Activated CD4-positive, alpha-beta T cell treated with anti-CD3 and anti-CD28 coated beads, Interleukin-2, Interleukin-4, amounts not matched to agents 100 ng/mL and 50 ng/mL, durations not matched to agents 16 hours and 8 hours (primary cell): ENCODE measurements around the gene SPNS2.

Experiments used
- DNase-seq: peaks from one replicate; pipeline ENCODE4 v3.0.0-alpha.2; 2020; ENCODE audit warnings: low spot score

The SPNS2 gene

GRCh38 chr17:4537451-4538235 is 39.0 kb downstream of the SPNS2 start:
- no peak for DNase-seq

DNA sequence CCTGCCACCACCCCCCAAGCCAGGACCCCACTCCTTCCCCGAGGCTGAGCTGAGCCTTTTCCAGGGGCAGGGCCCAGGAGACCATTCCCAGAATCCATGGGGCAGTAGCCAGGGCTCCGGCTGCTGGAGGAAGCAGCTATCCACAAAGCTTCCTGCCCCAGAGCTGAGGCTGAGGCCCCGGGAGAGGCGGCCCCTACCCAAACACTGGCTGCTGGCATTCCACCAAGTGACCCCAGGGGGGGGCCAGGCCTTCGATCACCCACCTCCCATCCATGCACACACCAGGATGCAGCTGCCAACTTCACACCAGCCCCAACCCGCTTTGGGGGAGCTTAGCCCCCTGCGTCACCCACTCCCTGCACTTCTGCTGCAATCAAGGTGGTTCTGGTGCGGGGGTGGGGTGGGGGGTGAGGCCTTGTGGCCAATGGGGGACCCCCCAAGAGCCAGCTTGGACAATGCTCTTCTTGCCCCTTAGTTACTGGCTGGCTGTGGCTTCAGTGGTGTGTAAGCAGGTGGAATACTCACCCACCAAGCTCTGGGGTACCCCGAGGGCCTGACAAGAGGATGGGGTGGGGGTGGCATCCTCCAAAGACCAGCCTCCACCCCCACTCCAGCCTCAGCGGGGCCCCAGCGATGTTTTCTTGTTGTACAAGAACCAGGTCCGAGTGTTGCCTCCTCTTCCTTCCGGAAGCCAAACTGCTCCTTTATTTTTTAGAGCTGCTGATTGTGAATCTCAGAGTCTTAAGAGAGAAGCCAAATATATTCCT is 39.7 kb downstream of the SPNS2 start:
- no peak for DNase-seq

- no peak for DNase-seq
Observed at GRCh38 chr17:4539025-4539424, 40.3 kb downstream of the SPNS2 start.

- DNase-seq: no peak
Observed at GRCh38 chr17:4539576-4540223, 41.0 kb downstream of the SPNS2 start.

- no peak for DNase-seq
Observed at GRCh38 chr17:4540224-4540651, 41.6 kb downstream of the SPNS2 start.

DNA sequence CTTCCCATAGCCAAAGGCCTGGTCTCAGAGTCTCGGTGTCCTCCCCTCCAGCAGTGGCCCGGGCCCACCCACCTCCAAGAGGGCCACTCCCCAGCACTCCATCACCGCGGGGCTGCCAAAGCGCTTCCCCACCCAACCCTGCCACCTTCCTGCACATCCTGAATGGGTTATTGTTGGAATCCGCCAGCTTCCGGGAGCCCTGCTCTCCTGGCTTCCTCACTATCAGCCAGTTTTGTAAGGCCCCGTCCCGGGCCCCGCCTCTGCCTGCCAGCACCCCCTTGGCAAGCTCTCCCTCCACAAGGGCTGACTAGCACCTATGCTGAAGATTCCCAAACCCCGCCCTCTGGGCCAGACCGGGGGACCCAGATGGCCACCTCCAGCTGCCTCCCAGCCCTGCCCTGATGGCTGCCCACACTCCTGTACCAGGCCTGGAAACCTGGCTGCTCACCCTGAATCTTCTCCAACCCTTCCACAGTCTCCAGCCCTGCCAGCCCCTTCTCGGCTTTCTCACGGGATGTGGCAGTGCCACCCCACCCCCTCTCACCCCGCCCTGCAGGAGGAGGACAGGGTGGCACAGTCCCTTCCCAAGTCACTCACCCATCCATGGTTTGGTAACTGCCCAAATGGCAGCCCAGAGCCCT is 42.1 kb downstream of the SPNS2 start:
- no peak for DNase-seq

DNA sequence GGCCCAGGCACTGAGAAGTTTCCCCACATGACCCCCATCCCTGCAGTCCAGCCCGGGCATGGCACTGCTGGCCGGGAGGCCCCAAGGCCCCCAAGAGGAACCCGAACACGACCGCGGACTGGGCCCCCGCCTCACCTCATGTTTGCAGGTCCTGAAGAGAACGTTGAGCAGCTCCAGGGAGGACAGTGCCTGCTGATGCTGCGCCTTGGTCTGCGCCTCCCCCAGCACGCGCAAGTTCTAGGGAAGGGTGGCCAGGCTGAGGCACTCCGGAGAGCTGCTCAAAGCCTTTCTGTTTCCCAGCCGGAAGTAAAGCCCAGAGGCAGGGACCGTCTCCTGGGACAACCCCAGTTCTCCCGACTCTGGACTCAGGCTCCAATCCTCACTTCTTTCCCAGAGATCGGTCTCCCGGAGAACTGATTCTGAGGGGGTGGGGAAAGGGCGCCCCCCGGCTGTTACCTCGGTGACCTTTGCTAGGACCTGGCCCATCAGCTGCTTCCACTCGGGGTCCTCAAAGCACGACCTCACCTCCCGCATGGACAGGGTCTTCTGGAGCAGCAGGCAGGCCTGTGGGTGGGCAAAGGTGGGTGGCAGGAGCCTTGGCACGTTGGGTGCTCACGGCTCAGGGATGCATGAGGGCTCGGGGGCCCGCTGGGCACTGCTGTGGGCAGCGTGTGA is 42.8 kb downstream of the SPNS2 start:
- no peak for DNase-seq

- DNase-seq: no peak
Observed at GRCh38 chr17:4542003-4542725, 43.5 kb downstream of the SPNS2 start.

GRCh38 chr17:4542726-4543191 is 44.1 kb downstream of the SPNS2 start:
- DNase-seq: no peak

GRCh38 chr17:4543557-4544026 is 44.9 kb downstream of the SPNS2 start:
- no peak for DNase-seq

- DNase-seq: no peak
Observed at GRCh38 chr17:4544135-4544950, 45.7 kb downstream of the SPNS2 start.

DNA sequence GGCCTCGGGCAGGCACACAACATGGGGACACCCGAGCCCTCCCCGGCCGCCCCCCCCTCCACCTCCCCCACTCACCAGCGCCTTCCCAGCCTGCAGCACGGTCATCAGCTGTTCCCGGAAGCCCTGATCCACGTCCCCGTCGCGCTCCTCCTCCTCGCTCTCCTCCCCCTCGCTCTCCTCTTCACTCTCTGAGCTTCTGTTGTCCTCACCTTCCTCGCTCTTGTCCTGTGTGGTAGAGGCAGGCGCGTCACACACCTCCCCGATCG is 46.2 kb downstream of the SPNS2 start:
- DNase-seq: no peak

- no peak for DNase-seq
Observed at GRCh38 chr17:4545217-4545951, 46.7 kb downstream of the SPNS2 start.

DNA sequence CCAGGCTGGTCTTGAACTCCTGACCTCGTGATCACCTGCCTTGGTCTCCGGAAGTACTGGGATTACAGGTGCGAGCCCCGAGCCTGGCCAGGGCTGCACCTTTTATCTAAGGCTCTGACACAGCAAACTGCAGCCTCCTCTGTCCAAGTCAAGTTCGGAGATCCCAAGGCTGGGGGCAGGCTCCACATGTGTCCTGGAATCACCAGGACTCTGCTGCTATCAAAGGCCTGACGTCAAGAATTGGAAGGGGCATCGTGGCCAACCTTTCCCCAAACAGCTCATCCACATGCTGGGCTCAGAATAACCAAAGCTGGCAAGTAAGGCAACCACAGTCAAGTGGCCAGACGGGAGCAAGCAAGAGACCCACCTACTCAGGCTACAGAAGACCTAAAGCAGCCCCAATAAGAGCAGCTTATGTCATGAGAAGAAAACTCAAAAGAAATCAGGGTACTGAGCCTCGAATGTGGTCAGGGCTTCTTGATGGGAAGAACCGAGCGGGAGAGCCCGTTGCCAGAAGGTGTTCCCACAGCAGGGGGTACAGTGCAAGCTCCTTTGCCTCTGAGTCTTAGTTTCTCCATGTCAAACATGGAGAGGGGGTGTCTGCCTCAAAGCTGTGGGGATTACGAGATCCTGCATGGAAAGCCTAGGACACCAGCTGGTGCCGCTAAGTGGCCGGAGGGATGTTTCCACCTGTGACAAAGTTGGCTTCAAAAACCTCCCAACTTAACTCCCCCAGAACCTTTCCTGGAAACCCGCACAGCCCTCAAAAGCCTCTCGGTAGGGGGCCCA is 48.6 kb downstream of the SPNS2 start:
- no peak for DNase-seq

GRCh38 chr17:4548061-4548461 is 49.4 kb downstream of the SPNS2 start:
- DNase-seq: no peak

DNA sequence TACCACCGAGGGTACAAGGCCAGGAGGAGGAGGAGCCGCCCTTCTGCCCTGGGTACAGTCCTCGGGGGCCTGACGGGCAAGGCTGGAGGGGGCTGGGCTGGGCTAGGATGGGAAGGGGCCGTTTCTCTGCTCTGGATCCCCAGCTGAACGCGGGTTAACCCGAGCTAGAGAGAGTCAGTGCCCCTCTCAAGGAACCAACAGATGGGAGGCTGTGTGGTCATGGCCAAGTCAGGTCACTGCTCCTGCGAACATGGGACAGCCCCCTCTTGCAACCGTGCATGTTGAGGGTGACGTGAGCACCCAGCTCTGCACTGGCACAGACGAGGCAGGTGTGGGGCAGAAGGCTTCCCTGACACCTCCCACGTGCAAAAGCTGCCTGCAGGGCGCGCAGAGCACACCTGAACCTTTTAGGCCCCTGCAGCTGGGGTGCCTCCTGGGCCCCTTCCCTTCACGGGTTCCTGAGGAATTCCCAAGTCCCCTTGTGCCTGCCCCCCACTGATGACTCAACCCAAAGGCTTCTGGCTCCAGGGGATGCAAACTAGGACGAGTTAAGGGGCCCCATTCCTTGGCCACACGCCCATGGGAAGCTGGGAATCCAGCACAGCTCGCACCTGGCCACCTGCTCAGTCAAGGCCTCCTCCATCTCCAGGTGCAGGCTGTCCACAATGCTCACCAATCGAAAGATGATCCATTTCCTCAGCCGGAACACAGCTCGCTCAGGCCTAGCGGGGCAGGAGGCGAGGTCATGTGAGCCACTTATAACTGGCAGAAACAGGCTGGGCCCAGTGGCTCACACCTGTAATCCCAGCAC is 50.2 kb downstream of the SPNS2 start:
- no peak for DNase-seq

DNA sequence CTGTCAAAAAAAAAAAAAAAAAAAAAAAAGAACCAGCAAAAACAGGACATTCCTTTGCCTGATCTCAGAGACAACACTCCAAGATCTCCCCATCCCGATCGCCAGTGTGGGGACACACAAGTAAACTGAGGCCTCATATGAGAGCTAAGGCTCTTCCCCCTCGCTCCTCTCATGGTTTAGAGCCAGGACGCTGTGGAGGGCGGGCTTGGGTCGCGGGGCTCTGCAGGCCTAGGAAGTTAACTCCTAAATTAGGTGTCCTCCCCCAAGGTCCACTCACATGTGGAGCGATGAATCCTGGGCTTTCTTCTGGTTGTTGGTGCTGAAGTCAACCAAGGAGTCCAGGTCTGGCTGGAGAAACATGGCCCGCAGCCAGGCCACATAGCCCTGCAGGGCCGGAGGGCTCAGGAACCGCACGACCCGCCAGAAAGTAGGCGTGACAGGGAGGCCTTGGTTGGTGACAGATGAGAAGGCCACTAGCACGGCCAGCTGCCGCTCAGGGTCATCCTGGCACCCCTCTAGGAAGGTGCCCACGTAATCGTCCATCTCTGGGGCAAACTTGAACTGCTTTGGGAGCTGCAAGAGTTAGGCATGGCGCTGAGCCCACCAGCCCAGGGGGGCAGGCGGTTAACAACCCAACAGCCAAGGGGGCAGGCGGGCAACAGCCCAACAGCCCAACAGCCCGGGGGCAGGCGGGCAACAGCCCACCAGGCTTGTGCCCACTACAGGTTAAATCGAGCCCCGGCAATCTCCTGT is 51.3 kb downstream of the SPNS2 start:
- no peak for DNase-seq
